Left ventricle myocardium inferior (tissue), 1 donor: ENCODE measurements around the gene RABGAP1. TPM values are rescaled to one million over a fixed set of nuclear protein-coding genes. Genes with fewer than 3 reads are reported as not detected.

Experiments
- DNase-seq: peaks from one replicate; pipeline ENCODE4 v3.0.0-alpha.2; 2020
- H3K27ac ChIP-seq: fragments of 200-600 bp; replicated peaks from 2 replicates; pipeline ENCODE4 v1.8.0; 2021
- H3K27me3 ChIP-seq: fragments of 200-600 bp; 2 replicates; pipeline ENCODE4 v1.8.0; 2021; ENCODE audit warnings: low read depth
- H3K36me3 ChIP-seq: fragments of 200-600 bp; 2 replicates; pipeline ENCODE4 v1.8.0; 2021
- H3K4me1 ChIP-seq: fragments of 200-600 bp; 2 replicates; pipeline ENCODE4 v1.8.0; 2021
- H3K4me3 ChIP-seq: fragments of 200-600 bp; 2 replicates; pipeline ENCODE4 v1.8.0; 2021; ENCODE audit warnings: mild to moderate bottlenecking, moderate library complexity
- H3K9me3 ChIP-seq: fragments of 200-600 bp; replicated peaks from 2 replicates; pipeline ENCODE4 v1.8.0; 2021
- intact Hi-C: fragments of 100-400 bp; cut with micrococcal nuclease; formaldehyde crosslinking; loops from one replicate; pipeline ENCODE4 v1.11.0; 2022
- total RNA-seq: library from RNA; stranded (reverse); fragmentation: NEBNext Ultra II Directional; extraction: Animal tissue kit (Norgen Biotek cat#: 25700); gene quantifications from one replicate; pipeline ENCODE4 v1.2.1, GENCODE V29; 2021
- TF ChIP-seq, protein P1 (sequence below): fragments of 200-600 bp; IDR thresholded peaks from 2 replicates; pipeline ENCODE4 v1.8.0; 2021; ENCODE audit warnings: antibody characterized with exemption, mild to moderate bottlenecking, borderline replicate concordance
- donor health status: DM: no; HTN: yes; CAD: no; lungs with severe emphysema.

The RABGAP1 gene
- total RNA-seq, 1 donor from 2014 or later, result 48.2 TPM

DNA sequence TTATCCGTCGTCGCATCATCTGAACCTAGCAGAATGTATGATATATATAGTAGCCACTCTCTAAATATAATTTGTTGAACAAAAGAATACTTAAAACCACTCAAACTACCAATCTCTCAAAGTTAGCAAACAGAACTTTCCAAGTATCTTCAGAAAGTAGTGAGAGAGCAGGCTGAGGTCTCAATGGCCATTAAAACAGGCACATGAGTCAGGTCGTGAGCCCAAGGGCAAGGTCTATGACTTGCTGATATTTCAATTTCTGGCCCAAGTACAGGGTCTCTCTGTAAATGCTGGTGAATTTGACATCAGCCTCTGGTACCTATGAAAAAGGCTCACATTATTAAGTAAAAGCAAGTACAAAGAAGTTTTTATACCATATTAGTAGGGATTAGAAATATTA is 187.8 kb downstream of the RABGAP1 start:
- Histone ChIP-seq H3K4me3 (no peak overlapping the region), H3K36me3 (peaks cover 21% of the 10 kb centered on the region), H3K27me3 (no peaks in the 10 kb centered on the region), H3K27ac (no peak overlapping the region), H3K4me1 (no peaks in the 10 kb centered on the region), H3K9me3 (no peaks in the 10 kb centered on the region)
- intact Hi-C loops, result no loop called here
- DNase-seq, result no peak
- TF ChIP-seq, protein P1, sequence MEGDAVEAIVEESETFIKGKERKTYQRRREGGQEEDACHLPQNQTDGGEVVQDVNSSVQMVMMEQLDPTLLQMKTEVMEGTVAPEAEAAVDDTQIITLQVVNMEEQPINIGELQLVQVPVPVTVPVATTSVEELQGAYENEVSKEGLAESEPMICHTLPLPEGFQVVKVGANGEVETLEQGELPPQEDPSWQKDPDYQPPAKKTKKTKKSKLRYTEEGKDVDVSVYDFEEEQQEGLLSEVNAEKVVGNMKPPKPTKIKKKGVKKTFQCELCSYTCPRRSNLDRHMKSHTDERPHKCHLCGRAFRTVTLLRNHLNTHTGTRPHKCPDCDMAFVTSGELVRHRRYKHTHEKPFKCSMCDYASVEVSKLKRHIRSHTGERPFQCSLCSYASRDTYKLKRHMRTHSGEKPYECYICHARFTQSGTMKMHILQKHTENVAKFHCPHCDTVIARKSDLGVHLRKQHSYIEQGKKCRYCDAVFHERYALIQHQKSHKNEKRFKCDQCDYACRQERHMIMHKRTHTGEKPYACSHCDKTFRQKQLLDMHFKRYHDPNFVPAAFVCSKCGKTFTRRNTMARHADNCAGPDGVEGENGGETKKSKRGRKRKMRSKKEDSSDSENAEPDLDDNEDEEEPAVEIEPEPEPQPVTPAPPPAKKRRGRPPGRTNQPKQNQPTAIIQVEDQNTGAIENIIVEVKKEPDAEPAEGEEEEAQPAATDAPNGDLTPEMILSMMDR, result no peak

DNA sequence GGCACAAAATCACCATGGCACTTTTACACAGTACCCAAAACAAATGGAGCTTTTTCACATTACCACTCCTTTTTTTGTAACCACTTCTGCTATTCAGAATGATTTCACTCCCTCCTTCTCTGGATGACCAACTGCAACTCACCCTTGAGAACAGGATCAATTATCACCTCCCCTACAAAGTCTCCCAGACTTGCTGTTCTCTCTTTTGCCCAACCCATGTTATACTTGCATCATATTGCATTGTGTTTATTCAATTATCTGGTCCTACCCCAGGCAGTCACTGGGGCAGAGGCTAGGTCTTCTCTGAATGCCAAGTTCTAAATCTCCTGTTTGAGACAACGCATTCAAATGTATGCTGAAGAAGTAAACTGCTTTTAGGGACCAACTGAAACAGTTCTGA is 188.6 kb downstream of the RABGAP1 start:
- H3K9me3 ChIP-seq, result no peaks in the 10 kb centered on the region
- no peak for DNase-seq
- H3K4me1 ChIP-seq, result no peaks in the 10 kb centered on the region
- intact Hi-C loops, result no loop called here
- H3K4me3 ChIP-seq, result no peak overlapping the region
- no peaks in the 10 kb centered on the region for H3K27me3 ChIP-seq
- H3K27ac ChIP-seq, result no peak overlapping the region
- TF ChIP-seq, protein P1, result no peak
- peaks cover 21% of the 10 kb centered on the region for H3K36me3 ChIP-seq

DNA sequence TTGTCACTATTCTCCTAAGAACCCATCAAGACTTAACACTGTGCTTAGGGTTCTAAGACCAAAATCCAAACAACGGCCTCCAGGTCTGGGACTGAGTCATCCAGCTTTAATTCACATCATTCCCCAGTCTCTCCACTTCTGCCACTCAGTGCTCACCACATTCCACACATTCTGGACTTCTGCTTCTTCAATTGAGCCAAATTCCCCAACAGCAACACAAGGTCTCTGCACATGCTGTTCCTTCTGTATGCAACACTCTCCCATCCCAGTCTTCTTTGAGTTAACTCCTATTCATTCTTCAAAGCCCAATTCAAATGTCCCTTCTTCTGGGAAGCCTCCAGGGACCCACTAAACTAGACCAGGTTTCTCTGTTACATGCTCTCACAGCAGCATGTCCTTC is 190.4 kb downstream of the RABGAP1 start:
- no peak for DNase-seq
- Histone ChIP-seq H3K27me3 (no peaks in the 10 kb centered on the region), H3K4me1 (no peaks in the 10 kb centered on the region), H3K4me3 (no peak overlapping the region), H3K36me3 (peaks cover 31% of the 10 kb centered on the region), H3K27ac (no peak overlapping the region), H3K9me3 (no peaks in the 10 kb centered on the region)
- TF ChIP-seq, protein P1, result no peak
- intact Hi-C loops, result no loop called here

DNA sequence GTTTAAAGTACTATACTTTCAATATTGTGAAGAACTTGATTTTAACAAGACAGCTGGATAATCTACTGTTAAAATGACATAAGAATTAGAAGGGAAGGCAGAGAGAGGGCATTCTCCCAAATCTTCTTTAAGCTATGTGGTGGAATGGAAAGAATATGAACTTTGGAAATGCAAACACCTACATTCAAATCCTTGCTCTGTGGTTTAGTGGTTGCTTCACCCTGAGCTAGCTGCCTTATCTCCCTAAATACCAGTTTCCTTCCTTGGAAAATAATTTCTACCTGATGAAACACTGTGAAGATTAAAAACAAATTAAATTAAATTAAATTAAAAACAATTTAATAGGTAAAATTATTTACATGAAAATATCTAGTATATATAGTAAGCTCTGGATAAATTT is 191.2 kb downstream of the RABGAP1 start:
- intact Hi-C loops, result no loop called here
- H3K9me3 ChIP-seq, result no peaks in the 10 kb centered on the region
- DNase-seq, result no peak
- no peaks in the 10 kb centered on the region for H3K4me1 ChIP-seq
- TF ChIP-seq, protein P1, result no peak
- no peaks in the 10 kb centered on the region for H3K27me3 ChIP-seq
- no peak overlapping the region for H3K27ac ChIP-seq
- H3K36me3 ChIP-seq, result peaks cover 32% of the 10 kb centered on the region
- H3K4me3 ChIP-seq, result no peak overlapping the region

DNA sequence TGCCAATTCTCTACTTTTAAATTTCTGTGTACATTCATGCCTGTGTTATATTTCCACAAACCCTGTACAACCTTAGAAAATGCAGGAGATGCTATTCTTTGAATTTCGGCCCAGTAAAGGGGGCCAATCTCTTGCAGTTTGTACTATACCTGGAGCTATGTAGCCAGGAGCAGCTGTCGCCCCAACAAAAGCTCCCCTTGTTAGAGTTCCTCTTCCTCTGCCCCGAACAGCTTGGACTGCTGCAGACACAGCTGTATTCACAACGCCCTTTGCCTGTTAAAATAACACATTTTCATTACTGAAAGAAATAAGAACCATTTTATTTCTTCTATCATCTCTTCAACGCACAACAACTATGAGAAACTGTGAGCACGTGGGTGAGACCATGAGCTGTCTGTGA is 191.9 kb downstream of the RABGAP1 start:
- no peak for DNase-seq
- intact Hi-C loops, result no loop called here
- Histone ChIP-seq H3K9me3 (no peaks in the 10 kb centered on the region), H3K27ac (no peak overlapping the region), H3K27me3 (no peaks in the 10 kb centered on the region), H3K36me3 (peaks cover 29% of the 10 kb centered on the region), H3K4me3 (no peak overlapping the region), H3K4me1 (no peaks in the 10 kb centered on the region)
- TF ChIP-seq, protein P1, result no peak

DNA sequence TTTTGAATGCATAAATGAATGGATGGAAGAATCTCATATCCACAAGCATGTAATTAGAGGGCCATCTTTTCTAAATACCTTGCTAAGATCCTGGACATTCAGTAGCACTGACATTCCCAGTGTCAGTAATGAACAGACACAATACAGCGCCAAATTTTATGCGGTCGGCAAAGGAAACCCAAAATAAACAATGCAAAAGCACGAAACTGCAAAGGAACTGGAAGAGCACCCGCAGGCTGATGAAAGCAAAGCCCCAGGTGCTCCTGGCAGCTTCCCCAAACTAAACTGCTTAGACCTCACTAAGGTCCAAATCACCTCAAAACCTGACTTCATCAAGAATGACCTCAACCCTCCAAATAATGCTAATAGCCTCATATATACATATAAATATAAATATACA is 194.6 kb downstream of the RABGAP1 start:
- no peak for DNase-seq
- TF ChIP-seq, protein P1, result no peak
- intact Hi-C loops, result no loop called here
- Histone ChIP-seq H3K9me3 (no peaks in the 10 kb centered on the region), H3K36me3 (peaks cover 20% of the 10 kb centered on the region), H3K27ac (no peak overlapping the region), H3K4me1 (no peaks in the 10 kb centered on the region), H3K27me3 (no peaks in the 10 kb centered on the region), H3K4me3 (no peak overlapping the region)
